Activated CD8-positive, alpha-beta memory T cell treated with anti-CD3 and anti-CD28 coated beads, Interleukin-2, amount 50 U/mL, for 24 hours (primary cell): ENCODE data around the gene KCND2.
"Not testable (repeated sequence)": the region's sequence is repeated elsewhere in the genome, so short reads cannot be mapped to it uniquely, and the experiment has no call there.

Source experiments
- DNase-seq: peaks from one replicate; pipeline ENCODE4 v3.0.0-alpha.2; 2020; ENCODE audit errors: extremely low read depth

The KCND2 gene

GRCh38 chr7:120502132-120502531 lies 229.2 kb downstream of the KCND2 start:
- no peak for DNase-seq

DNA sequence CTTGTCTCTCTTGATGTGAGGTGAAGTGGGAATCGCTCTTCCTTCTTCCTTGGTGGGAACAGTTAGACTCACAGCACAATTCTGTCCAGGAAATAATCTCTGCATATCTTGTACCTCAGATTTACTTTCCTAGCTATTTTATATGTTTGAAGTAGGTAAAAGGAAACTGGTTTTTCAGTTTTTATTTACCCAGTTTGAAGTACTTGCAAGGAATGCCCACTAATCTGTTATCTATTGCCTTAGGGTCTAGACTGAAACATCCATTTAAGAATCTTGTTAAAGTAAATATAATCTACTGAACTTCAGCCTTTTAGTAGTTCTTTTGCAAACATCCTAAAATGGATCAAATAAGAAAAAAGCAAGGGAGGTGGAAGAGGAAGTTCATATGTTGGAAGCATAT lies 229.8 kb downstream of the KCND2 start:
- no peak for DNase-seq

DNA sequence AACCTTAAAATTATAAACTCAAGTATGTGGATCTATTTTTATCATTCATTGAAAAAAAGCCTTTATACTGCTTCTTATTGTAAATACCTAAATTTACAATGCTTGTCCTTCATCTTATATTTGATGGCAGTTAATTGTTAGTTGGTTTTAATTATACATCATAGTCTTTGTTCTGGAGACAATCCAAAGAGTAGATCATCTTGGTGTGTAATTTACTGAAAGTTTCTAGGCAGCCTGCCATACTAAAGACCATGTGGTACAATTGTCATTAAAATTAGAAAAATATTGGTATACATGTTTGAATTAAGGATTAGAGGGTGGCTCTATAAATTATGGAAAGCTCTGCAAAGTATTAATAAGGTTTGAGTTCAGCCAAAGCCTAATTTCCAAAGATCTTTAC lies 231.4 kb downstream of the KCND2 start:
- DNase-seq = no peak

- no peak for DNase-seq
Measured at GRCh38 chr7:120505770-120506169, 232.8 kb downstream of the KCND2 start.

- no peak for DNase-seq
Measured at GRCh38 chr7:120512701-120513100, 239.7 kb downstream of the KCND2 start.

DNA sequence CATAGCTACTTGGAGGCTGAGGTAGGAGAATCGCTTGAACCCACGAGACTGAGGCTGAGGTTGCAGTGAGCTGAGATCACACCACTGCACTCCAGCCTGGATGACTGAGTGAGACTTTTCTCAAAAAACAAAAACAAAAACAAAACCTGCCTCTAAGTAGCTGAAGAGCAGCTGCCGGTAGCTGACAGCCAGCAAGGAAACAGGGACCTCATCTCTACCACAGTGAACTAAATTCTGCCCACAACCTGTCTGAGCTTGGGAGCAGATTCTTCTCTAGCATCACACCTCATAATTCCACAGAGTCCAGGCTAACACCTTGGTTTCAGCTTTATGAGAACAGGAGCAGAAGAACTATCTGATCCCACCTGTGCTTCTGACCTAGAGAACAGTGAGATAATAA lies 246.2 kb downstream of the KCND2 start:
- DNase-seq = no peak

DNA sequence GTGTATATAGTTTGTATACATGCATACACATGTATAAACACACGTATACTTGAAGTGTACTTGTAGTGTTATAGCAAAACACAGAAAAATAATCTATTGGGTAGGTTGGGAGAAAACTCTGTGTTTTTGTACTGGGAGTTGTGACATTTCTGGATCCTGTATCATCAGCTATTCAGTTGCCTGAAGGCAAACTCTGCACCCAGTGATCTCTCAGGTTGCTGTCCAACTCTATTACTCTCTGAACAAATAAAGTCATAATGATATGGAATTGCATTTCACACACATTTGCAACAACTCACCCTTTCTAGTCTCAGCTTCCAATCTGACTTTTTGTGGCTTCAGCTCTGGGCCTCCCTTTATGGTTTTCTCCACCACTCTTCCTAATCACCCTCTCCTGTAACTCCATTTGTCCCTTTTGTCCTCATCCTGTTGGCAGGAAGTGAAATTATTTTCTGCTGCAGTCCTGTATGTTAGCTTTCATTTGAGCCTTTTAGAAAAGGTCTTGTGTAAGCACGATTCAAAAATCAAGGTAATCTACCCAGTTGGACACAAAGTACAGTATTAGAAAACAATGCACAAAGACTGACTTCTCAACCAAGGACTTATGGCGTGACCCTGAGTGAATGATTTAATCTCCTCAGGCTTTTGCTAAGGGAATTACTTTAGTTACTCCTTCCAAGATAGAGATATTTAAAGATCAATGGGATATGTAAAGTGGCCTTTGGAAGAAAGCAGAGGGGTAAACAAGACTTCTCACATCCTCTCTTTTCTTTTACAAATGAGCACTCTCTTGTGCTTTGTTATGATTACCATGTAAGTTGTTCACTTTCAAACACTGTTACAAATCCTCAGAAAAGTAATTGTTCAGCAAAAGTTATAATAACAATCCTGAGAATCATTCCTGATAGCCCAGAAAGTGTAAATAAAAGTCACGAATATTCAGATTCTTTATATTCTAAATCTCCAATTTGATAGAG lies 249.1 kb downstream of the KCND2 start:
- DNase-seq = no peak

GRCh38 chr7:120523985-120524384 lies 251.0 kb downstream of the KCND2 start:
- DNase-seq = no peak

- DNase-seq = no peak
Measured at GRCh38 chr7:120526902-120527509, 254.0 kb downstream of the KCND2 start.

DNA sequence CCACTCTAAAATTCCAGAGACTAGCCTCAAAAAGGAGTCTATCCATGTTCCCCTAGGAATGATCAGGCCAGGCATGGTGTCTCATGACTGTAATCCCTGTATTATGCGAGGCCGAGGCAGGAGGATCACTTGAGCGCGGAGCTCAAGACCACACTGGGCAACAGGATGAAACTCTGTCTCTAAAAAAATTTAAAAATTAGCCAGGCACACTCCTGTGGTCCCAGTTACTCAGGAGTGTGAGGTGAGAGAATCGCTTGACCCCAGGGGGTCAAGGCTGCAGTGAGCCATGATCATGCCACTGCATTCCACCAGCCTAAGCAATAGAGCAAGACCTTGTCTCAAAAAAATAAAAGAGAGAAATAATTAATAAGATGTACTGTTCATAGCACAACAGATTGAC lies 256.8 kb downstream of the KCND2 start:
- no peak for DNase-seq

DNA sequence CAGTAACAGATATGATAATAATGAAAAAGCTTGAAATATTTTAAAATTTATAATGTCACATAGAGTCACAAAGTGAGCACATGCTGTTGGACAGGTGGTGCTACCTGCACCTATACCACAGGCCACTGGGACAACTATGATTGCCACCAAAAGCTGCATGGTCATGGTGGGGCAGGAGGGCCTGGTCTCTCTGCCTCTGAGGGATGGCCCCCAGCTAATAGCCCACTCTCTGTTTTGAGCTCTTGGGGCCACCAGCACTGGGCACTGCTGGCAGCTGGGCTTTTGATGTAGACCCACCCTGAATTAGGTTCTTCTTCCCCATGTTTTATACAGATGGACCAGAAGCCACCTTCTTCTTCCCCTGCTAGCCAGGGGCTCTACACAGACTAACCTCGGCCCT lies 265.4 kb downstream of the KCND2 start:
- DNase-seq = no peak

- DNase-seq = no peak
Measured at GRCh38 chr7:120539321-120539720, 266.3 kb downstream of the KCND2 start.

- DNase-seq = no peak
Measured at GRCh38 chr7:120547605-120548004, 274.6 kb downstream of the KCND2 start.

- no peak for DNase-seq
Measured at GRCh38 chr7:120550494-120551048, 277.6 kb downstream of the KCND2 start.

DNA sequence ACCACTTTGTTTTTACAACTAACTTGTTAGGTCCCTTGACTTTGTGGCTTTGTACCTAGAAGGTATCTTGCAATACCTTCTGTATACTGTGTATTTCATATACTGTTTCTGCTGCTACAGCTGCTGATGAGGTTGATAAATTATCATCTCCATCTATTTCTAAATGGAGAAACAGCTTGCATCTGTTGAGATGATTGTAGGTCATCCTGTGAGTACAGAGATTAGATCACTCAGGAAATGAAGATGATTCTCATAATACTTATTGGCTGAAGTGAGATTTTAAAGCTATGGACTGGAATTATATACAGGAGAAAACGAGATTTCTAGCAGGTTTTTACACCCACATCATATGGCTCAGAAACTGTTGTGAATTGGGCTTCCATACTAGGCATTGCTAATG lies 280.5 kb downstream of the KCND2 start:
- no peak for DNase-seq

- DNase-seq = no peak
Measured at GRCh38 chr7:120554960-120555571, 282.1 kb downstream of the KCND2 start.

DNA sequence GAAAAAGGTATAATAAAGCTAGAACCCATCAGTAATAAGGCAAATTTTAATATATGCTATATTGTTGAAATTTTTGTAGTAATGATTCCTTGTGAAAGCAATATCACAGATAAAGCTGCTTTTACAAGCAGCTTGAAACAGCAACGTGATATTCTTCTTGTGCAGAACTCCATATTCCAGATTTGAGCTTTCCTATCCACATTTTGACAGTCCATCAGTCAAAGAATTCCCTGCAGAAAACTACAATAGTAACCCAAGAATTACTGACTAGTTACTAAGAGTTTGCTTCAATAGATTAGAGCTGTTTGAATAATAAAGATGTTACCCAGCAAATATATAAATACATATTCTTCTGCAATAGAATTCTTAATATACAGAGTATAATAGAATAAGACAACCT lies 291.2 kb downstream of the KCND2 start:
- no peak for DNase-seq

GRCh38 chr7:120567204-120567603 lies 294.2 kb downstream of the KCND2 start:
- no peak for DNase-seq

- not testable (repeated sequence) for DNase-seq
Measured at GRCh38 chr7:120578657-120579056, 305.7 kb downstream of the KCND2 start.

GRCh38 chr7:120582916-120583315 lies 309.9 kb downstream of the KCND2 start:
- DNase-seq = no peak

DNA sequence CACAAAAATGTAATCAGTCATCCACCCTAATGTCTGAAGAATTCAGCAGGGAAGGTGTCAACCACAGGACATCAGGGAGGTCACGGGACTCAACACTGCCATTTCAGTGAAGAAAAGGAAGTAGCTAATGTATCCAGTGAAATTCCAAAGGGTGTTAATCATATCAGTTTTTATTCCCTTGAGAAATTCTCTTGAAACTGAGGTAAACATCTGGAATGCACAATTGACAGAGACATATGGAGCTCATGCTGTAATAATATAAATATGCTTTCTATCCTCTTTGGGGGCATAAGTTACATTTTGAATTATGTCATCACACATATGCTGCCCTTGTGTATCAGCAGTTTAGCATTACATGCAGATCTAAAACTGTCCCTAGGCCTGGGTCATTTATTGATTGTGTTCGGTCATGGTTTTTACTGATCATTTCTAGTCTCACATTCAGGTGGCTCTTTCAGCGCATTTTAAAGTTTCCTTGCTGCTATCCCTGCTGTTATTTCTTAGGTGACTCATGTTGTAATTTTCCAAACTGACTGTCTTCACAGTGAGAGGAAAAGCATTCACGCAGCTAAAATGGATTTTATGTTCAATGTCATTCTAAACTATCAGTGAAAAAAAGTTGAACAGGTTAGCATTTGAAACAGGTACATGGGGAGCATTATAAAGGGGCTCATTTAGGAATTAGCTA lies 311.1 kb downstream of the KCND2 start:
- no peak for DNase-seq

DNA sequence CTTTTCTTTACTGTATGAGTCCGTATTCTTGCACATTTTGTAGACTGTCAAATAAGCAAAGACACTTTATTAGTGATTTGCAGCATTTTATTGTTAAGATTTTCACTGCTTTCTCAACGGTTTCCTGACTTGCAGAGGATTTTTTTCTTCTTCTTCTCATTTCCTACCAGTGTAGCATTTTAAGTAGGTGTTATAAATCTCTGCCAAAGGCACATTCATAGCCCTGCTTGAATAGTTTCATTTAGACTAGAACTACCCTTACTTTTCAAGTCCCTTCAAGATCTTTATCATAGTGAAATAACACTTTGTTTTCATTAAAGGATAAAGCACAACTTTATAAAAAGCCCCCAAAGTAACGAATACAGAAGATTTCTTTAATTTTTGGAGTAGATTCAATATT lies 313.6 kb downstream of the KCND2 start:
- DNase-seq = no peak
